Activated CD4-positive, alpha-beta memory T cell treated with anti-CD3 and anti-CD28 coated beads for 36 hours (primary cell): ENCODE data around the gene GMDS. TPM values are rescaled to one million over a fixed set of nuclear protein-coding genes. Genes with fewer than 3 reads are reported as not detected.
A peak's percentile ranks its signal among the peaks of the same experiment; 100 is the strongest.

Experiments used
- CTCF ChIA-PET: fragments of 350-600 bp; sonication (Branson Sonifier 250); formaldehyde crosslinking; loops from one replicate; lab custom pipeline; 2021; ENCODE audit warnings: antibody characterized with exemption, inconsistent platforms; lab: Charles Lee
- POLR2A ChIA-PET: fragments of 350-600 bp; sonication (Branson Sonifier 250); formaldehyde crosslinking; loops from one replicate; lab custom pipeline; 2021; ENCODE audit warnings: antibody characterized with exemption; lab: Charles Lee
- DNase-seq: peaks from one replicate; pipeline ENCODE4 v3.0.0-alpha.2; 2020
- H3K27ac Mint-ChIP-seq: one replicate; pipeline ENCODE4 v1.8.0; 2021; ENCODE audit warnings: mixed read lengths
- H3K27me3 Mint-ChIP-seq: one replicate; pipeline ENCODE4 v1.8.0; 2021; ENCODE audit warnings: mixed read lengths
- H3K36me3 Mint-ChIP-seq: one replicate; pipeline ENCODE4 v1.8.0; 2021; ENCODE audit warnings: mixed read lengths
- H3K4me1 Mint-ChIP-seq: one replicate; pipeline ENCODE4 v1.8.0; 2021; ENCODE audit warnings: low read depth, mixed read lengths
- H3K4me3 Mint-ChIP-seq: one replicate; pipeline ENCODE4 v1.8.0; 2021; ENCODE audit warnings: mild to moderate bottlenecking, mixed read lengths
- H3K9me3 Mint-ChIP-seq: one replicate; pipeline ENCODE4 v1.8.0; 2021; ENCODE audit warnings: mixed read lengths
- intact Hi-C: fragments of 100-400 bp; cut with micrococcal nuclease; formaldehyde crosslinking; loops from one replicate; pipeline ENCODE4 v1.15.1; 2023
- total RNA-seq, 2 experiments: library from RNA; stranded (reverse); gene quantifications; one replicate each; pipeline ENCODE4 v1.2.3, GENCODE V29; 2021

Gene GMDS
- total RNA-seq, 2 experiments from 2014 or later = 34.7 to 36.4 TPM

GRCh38 chr6:1906014-1906413 lies 339.4 kb downstream of the GMDS start:
- Mint-ChIP-seq H3K27ac (no peak overlapping the region), H3K9me3 (no peaks in the 10 kb centered on the region), H3K27me3 (no peaks in the 10 kb centered on the region), H3K4me1 (no peaks in the 10 kb centered on the region), H3K36me3 (peaks cover 13% of the 10 kb centered on the region), H3K4me3 (no peak overlapping the region)
- ChIA-PET CTCF (interaction anchor here (0.5 to 1.0 kb wide), 2 partner anchors 36 to 1048 kb away, joined by 3 read pairs; no protein-coding TSS in a partner anchor), POLR2A (no interaction called here)
- no peak for DNase-seq
- intact Hi-C loops = no loop called here

- Mint-ChIP-seq H3K4me1 (no peaks in the 10 kb centered on the region), H3K9me3 (no peaks in the 10 kb centered on the region), H3K4me3 (no peak overlapping the region), H3K36me3 (peaks cover 10% of the 10 kb centered on the region), H3K27me3 (no peaks in the 10 kb centered on the region), H3K27ac (no peak overlapping the region)
- ChIA-PET CTCF (interaction anchor here (1.0 kb wide), 1 partner anchor 37 kb away, joined by 3 read pairs; no protein-coding TSS in a partner anchor), POLR2A (no interaction called here)
- intact Hi-C loops = no loop called here
- DNase-seq = no peak
Measured at GRCh38 chr6:1904898-1905297, 340.5 kb downstream of the GMDS start.

GRCh38 chr6:1904466-1904799 lies 341.0 kb downstream of the GMDS start:
- Mint-ChIP-seq H3K36me3 (peaks cover 6% of the 10 kb centered on the region), H3K27me3 (no peaks in the 10 kb centered on the region)
- CTCF ChIA-PET = no interaction called here

GRCh38 chr6:1903780-1904465 lies 341.5 kb downstream of the GMDS start:
- POLR2A ChIA-PET = no interaction called here
- Mint-ChIP-seq H3K9me3 (no peaks in the 10 kb centered on the region), H3K27ac (no peak overlapping the region), H3K4me1 (no peaks in the 10 kb centered on the region), H3K36me3 (peaks cover 3% of the 10 kb centered on the region), H3K27me3 (no peaks in the 10 kb centered on the region), H3K4me3 (no peak overlapping the region)
- intact Hi-C loops = no loop called here
- CTCF ChIA-PET = no interaction called here
- DNase-seq = no peak

More at GRCh38 chr6:1904466-1904799, 341.0 kb downstream of the GMDS start:
- intact Hi-C loops = no loop called here
- DNase-seq = no peak
- Mint-ChIP-seq H3K27ac (no peak overlapping the region), H3K4me3 (no peak overlapping the region), H3K9me3 (no peaks in the 10 kb centered on the region), H3K4me1 (no peaks in the 10 kb centered on the region)
- POLR2A ChIA-PET = no interaction called here

GRCh38 chr6:1901556-1901955 lies 343.8 kb downstream of the GMDS start:
- Mint-ChIP-seq H3K4me1 (no peaks in the 10 kb centered on the region), H3K36me3 (peaks cover 3% of the 10 kb centered on the region), H3K9me3 (no peaks in the 10 kb centered on the region)

GRCh38 chr6:1896897-1897296 lies 348.5 kb downstream of the GMDS start:
- no peak for DNase-seq
- H3K9me3 Mint-ChIP-seq = no peaks in the 10 kb centered on the region
- ChIA-PET POLR2A (no interaction called here), CTCF (no interaction called here)
- intact Hi-C loops = no loop called here
- H3K36me3 Mint-ChIP-seq = peaks cover 13% of the 10 kb centered on the region
- H3K4me3 Mint-ChIP-seq = no peak overlapping the region
- no peaks in the 10 kb centered on the region for H3K4me1 Mint-ChIP-seq
- no peak overlapping the region for H3K27ac Mint-ChIP-seq
- H3K27me3 Mint-ChIP-seq = no peaks in the 10 kb centered on the region

More at GRCh38 chr6:1901556-1901955, 343.8 kb downstream of the GMDS start:
- Mint-ChIP-seq H3K27ac (no peak overlapping the region), H3K4me3 (no peak overlapping the region), H3K27me3 (no peaks in the 10 kb centered on the region)
- ChIA-PET CTCF (no interaction called here), POLR2A (no interaction called here)
- DNase-seq = no peak
- intact Hi-C loops = no loop called here

- H3K27ac Mint-ChIP-seq = no peak overlapping the region
- POLR2A ChIA-PET = no interaction called here
Measured at GRCh38 chr6:1895721-1896120, 349.7 kb downstream of the GMDS start.

GRCh38 chr6:1894954-1895353 lies 350.5 kb downstream of the GMDS start:
- POLR2A ChIA-PET = no interaction called here
- no peak overlapping the region for H3K27ac Mint-ChIP-seq
- CTCF ChIA-PET = no interaction called here

More at GRCh38 chr6:1895721-1896120, 349.7 kb downstream of the GMDS start:
- Mint-ChIP-seq H3K4me3 (no peak overlapping the region), H3K27me3 (no peaks in the 10 kb centered on the region), H3K9me3 (no peaks in the 10 kb centered on the region), H3K4me1 (peaks cover 9% of the 10 kb centered on the region), H3K36me3 (peaks cover 13% of the 10 kb centered on the region)
- CTCF ChIA-PET = interaction anchor here (0.6 kb wide), 1 partner anchor 15 kb away, joined by 3 read pairs; no protein-coding TSS in a partner anchor
- intact Hi-C loops = no loop called here
- no peak for DNase-seq

GRCh38 chr6:1893470-1894130 lies 351.8 kb downstream of the GMDS start:
- CTCF ChIA-PET = interaction anchor here (0.6 to 0.7 kb wide), 3 partner anchors 92 to 741 kb away, joined by 3 read pairs; no protein-coding TSS in a partner anchor
- POLR2A ChIA-PET = no interaction called here
- Mint-ChIP-seq H3K27me3 (no peaks in the 10 kb centered on the region), H3K4me3 (no peak overlapping the region), H3K9me3 (no peaks in the 10 kb centered on the region), H3K36me3 (peaks cover 16% of the 10 kb centered on the region), H3K27ac (no peak overlapping the region), H3K4me1 (peaks cover 15% of the 10 kb centered on the region)
- intact Hi-C loops = no loop called here
- no peak for DNase-seq

More at GRCh38 chr6:1894954-1895353, 350.5 kb downstream of the GMDS start:
- intact Hi-C loops = no loop called here
- Mint-ChIP-seq H3K27me3 (no peaks in the 10 kb centered on the region), H3K4me1 (peaks cover 15% of the 10 kb centered on the region), H3K9me3 (no peaks in the 10 kb centered on the region), H3K4me3 (no peak overlapping the region), H3K36me3 (peaks cover 16% of the 10 kb centered on the region)
- DNase-seq = no peak

GRCh38 chr6:1892716-1893115 lies 352.7 kb downstream of the GMDS start:
- Mint-ChIP-seq H3K4me1 (peaks cover 15% of the 10 kb centered on the region), H3K4me3 (no peak overlapping the region), H3K27ac (no peak overlapping the region), H3K9me3 (no peaks in the 10 kb centered on the region), H3K36me3 (peaks cover 16% of the 10 kb centered on the region), H3K27me3 (no peaks in the 10 kb centered on the region)
- POLR2A ChIA-PET = no interaction called here
- DNase-seq = no peak
- CTCF ChIA-PET = interaction anchor here (0.6 to 0.7 kb wide), 2 partner anchors 368 to 742 kb away, joined by 3 read pairs; no protein-coding TSS in a partner anchor
- intact Hi-C loops = no loop called here

GRCh38 chr6:1890987-1891386 lies 354.4 kb downstream of the GMDS start:
- H3K9me3 Mint-ChIP-seq = no peaks in the 10 kb centered on the region
- no peak for DNase-seq
- intact Hi-C loops = no loop called here
- POLR2A ChIA-PET = no interaction called here
- H3K27ac Mint-ChIP-seq = no peak overlapping the region
- CTCF ChIA-PET = no interaction called here
- no peaks in the 10 kb centered on the region for H3K27me3 Mint-ChIP-seq
- no peak overlapping the region for H3K4me3 Mint-ChIP-seq
- H3K36me3 Mint-ChIP-seq = peaks cover 13% of the 10 kb centered on the region
- H3K4me1 Mint-ChIP-seq = peaks cover 15% of the 10 kb centered on the region

- DNase-seq = peak; percentile 9
- intact Hi-C loops = no loop called here
- no peak overlapping the region for H3K4me3 Mint-ChIP-seq
- H3K27ac Mint-ChIP-seq = no peak overlapping the region
- no peaks in the 10 kb centered on the region for H3K27me3 Mint-ChIP-seq
- ChIA-PET POLR2A (no interaction called here), CTCF (no interaction called here)
- H3K9me3 Mint-ChIP-seq = no peaks in the 10 kb centered on the region
- H3K36me3 Mint-ChIP-seq = peaks cover 13% of the 10 kb centered on the region
- peaks cover 15% of the 10 kb centered on the region for H3K4me1 Mint-ChIP-seq
Measured at GRCh38 chr6:1890071-1890470, 355.3 kb downstream of the GMDS start.
